Stromal cell of bone marrow (primary cell): ENCODE data around the gene TSC2.

Source experiments
- DNase-seq: peaks from one replicate; pipeline ENCODE4 v3.0.0-alpha.2; 2012; ENCODE audit warnings: low read depth

The TSC2 gene

DNA sequence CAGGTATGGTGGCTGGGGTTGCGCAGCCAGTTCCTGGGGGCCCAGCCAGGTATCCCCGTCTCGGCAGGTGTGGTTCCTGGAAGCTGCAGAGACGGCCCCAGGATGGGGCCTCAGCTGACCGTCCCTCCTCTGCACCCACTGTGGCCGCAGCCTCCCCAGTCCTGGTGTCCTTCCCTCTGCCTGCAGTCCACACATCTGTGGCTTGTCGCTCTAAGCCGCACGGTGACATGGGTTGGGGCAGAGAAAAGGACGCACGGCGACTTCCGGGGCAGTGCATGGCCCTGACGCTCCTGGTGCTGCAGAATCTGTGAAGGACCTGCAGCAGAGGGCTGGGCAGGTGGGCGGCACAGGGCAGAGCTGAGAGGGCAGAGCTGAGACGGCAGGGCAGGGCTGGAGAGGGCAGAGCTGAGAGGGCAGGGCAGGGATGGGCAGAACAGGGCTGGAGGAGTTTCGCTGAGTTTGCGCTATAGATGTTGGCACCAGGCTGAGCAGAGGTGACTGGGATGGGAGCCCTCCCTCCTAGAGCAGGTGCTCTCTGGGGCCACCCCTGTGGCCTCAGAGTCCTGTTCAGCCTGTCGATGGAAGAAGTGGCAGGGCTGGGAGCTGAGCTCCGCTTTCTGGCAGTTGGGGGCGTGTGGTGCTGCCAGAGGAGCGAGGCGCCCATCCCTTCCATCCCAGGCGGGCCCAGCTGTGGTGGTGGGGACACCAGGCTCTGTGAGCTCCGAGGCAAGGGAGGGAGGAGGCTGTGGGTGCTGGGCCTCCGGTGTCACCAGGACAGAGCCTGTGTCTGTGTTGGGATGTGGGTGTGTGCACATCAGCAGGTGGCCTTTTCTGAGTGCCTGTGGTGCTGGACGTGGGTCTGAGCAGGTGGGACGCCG is 23.0 kb downstream of the TSC2 start:
- no peak for DNase-seq

DNA sequence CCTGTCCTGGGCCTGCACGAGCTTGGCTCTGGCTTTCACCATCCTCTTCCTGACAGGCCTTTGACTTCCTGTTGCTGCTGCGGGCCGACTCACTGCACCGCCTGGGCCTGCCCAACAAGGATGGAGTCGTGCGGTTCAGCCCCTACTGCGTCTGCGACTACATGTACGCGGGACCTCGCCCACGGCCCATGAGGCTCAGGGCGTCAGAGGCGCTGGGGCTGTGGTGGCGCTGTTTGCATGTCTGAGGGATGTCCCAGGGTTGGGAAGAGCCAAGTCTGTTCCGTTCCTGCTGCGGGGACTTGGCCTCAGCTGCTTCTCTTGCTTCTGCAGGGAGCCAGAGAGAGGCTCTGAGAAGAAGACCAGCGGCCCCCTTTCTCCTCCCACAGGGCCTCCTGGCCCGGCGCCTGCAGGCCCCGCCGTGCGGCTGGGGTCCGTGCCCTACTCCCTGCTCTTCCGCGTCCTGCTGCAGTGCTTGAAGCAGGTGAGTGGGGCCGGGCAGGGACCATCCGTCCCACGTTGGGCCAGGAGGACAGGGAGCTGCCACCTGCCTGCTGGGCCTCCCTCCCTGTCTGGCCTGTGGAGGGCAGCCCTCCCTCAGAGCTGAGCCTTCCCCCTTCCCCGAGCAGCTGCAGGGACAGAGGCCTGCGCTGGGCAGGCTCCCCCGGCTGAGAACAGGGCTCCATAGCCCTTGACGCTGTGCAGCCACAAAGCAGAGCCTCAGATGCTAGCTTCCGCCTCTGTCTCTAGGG is 23.8 kb downstream of the TSC2 start:
- DNase-seq, result no peak

DNA sequence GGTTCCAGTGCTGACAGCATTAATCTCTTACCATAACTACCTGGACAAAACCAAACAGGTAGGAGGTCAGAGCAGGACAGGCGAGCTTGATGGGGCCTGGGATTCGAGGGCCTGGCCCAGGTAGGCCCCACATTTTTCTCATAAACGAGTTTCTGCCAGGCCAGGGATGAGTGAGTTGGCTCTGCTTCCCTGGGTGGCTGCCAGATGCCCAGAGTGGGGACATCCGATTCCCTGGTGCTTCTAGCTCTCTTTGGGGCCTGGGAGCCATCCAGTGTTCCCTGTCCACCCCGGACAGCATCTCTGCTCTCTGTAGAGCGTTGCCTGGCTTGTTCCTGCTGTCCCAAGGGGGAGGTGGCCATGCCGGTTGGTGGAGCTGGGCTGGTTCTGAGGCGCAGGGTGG is 25.1 kb downstream of the TSC2 start:
- DNase-seq, result no peak

DNA sequence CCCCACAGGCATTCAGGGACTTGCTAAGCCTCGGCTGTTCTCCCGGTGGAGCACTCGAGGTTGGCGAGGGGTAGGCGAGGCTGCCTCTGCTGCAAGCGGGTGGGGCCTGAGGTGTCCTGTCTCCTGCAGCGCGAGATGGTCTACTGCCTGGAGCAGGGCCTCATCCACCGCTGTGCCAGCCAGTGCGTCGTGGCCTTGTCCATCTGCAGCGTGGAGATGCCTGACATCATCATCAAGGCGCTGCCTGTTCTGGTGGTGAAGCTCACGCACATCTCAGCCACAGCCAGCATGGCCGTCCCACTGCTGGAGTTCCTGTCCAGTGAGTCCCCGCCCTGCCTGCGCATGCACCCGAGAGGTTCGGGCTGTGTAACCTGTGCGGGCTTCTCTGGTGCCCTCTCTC is 26.3 kb downstream of the TSC2 start:
- DNase-seq, result no peak

DNA sequence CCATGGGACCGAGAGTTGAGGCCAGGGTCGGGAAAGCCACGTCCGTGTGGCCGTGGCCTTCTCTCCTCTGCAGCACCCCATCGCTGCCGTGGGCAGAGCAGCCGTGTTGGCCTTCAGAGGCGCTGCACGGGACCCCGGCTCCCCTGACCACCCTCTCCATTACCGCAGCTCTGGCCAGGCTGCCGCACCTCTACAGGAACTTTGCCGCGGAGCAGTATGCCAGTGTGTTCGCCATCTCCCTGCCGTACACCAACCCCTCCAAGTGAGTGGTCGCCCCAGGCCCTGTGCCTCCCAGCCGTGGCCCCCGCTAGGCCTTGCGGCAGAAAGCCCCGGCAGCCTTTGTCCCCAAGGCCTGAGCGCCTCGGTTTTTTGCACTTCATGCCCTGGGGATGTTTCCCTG is 27.8 kb downstream of the TSC2 start:
- DNase-seq, result no peak

DNA sequence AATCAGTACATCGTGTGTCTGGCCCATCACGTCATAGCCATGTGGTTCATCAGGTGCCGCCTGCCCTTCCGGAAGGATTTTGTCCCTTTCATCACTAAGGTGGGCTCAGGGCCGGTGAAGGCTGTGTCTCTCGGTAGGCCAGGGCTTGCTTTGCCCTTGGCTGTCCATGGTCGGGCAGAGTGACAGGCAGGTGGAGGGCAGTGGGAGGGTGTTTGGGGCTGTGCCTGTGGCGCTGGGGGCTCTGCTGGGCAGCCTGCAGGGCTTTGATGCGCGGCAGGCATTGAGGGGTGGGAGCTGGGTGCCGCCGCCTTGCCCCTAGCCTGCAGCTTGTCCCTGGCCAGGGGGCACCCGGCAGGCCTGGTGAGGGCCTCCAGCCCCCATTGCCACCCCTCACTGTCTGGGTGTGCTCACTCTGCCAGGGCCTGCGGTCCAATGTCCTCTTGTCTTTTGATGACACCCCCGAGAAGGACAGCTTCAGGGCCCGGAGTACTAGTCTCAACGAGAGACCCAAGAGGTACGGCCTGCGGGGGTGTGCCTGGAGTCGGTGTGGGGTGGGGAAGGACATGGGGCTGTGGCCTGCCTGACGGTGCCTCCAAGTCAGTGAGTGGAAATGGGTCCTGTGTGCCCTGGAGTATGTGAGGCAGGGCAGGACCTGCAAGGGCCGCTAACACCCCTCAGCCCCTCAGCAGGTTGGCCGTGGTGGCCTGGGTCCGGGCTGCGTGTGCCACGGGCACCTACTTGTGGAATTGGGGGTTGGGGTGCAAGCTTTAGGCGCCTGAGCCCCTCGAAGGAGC is 28.5 kb downstream of the TSC2 start:
- no peak for DNase-seq

DNA sequence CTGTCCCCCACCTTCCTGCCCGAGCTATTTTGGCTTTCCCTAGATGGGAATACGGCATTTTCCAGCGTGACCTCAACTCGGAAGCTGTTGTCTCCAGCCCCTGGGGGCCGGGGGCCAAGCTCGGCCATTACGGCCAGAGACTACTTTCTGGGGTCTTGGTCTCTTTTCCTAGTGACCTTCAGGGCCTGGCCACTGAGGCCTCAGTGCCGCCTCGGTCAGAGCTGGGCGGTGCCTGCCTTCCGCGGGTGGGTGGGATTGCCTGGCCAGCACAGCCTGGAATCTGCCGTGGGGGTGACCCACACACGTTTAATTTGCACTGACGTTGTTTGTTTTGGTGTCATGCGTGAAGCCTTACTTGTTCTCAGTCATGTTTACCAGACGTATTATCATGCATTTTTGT is 29.2 kb downstream of the TSC2 start:
- no peak for DNase-seq

DNA sequence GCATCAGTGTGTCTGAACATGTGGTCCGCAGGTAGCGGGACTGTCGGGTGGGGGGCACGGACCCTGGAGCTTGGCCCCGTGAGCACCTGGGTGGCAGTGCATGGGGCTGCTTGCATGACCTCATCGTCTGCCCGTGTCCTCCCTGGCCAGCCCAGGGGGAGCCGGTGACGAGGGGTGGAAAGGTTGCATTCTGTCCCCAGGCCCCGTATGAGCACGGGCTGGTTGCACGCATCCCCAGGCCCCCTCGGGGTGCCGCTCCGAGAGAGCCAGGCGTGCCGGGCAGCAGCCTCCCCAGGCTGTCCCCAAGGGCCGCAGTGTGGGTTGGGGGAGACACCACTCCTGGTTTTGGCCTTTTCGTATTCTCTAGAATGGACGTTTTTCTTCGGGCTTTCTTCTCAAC is 29.9 kb downstream of the TSC2 start:
- DNase-seq, result no peak

DNA sequence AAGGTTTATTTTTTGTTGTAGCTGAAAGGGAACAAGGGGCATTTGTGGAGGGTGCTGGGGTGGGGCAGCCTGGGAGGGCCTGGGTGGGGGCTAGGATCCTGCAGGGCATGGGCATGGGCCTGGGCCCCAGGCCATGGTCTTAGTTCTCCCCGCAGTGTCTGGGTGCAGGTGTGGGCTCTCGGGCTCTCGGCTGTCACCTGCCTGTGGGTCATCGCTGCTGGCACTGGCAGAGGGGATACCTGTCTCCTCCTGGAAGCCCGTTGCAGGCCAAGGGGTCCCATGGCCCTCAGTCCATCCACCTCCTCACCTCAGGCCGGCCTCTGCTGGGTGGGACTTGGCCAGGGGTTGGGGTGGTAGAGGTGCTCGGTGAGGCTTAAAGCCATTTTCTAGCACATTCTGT is 30.3 kb downstream of the TSC2 start:
- DNase-seq, result no peak

DNA sequence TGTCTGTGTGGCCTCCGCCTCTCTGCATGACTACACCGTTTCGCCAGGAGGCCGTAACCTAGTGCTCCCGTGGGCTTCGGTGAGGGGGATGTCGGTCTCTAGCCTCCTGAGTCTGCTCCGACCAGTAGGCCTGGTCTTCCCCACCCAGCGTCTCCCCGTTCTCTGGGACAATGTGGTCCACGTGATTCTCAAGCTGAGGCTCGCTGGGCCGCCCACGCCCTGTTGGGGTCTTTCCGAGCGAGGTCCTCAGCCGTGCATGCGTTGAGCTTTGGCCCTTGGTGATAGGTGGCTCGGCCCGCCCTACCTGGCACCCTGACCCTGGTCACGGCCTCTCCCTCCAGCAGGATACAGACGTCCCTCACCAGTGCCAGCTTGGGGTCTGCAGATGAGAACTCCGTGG is 30.9 kb downstream of the TSC2 start:
- DNase-seq, result no peak

DNA sequence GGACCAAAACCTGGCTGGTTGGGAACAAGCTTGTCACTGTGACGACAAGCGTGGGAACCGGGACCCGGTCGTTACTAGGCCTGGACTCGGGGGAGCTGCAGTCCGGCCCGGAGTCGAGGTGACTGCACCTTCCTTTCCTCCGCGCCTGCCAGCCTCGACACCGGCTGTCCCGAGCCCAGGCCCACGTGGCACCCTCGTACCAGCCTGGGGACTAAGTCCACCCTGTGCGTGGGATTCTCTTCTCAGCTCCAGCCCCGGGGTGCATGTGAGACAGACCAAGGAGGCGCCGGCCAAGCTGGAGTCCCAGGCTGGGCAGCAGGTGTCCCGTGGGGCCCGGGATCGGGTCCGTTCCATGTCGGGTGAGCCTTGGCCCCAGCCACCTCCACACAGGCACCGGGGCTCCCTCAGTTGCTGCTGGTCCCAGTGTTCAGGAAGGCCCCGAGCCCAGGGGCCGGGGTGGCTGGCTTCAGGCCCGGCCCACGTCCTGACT is 31.6 kb downstream of the TSC2 start:
- DNase-seq, result no peak

DNA sequence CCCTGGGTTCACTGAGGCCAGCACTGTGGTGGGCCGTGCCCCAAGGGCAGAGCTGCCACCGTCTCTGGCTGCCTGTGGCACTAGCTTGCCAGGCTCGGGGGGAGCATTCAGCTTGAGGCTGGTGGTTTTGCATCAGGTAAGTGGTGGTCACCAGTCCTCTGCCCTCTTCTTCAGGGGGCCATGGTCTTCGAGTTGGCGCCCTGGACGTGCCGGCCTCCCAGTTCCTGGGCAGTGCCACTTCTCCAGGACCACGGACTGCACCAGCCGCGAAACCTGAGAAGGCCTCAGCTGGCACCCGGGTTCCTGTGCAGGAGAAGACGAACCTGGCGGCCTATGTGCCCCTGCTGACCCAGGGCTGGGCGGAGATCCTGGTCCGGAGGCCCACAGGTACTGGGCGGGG is 32.2 kb downstream of the TSC2 start:
- no peak for DNase-seq

DNA sequence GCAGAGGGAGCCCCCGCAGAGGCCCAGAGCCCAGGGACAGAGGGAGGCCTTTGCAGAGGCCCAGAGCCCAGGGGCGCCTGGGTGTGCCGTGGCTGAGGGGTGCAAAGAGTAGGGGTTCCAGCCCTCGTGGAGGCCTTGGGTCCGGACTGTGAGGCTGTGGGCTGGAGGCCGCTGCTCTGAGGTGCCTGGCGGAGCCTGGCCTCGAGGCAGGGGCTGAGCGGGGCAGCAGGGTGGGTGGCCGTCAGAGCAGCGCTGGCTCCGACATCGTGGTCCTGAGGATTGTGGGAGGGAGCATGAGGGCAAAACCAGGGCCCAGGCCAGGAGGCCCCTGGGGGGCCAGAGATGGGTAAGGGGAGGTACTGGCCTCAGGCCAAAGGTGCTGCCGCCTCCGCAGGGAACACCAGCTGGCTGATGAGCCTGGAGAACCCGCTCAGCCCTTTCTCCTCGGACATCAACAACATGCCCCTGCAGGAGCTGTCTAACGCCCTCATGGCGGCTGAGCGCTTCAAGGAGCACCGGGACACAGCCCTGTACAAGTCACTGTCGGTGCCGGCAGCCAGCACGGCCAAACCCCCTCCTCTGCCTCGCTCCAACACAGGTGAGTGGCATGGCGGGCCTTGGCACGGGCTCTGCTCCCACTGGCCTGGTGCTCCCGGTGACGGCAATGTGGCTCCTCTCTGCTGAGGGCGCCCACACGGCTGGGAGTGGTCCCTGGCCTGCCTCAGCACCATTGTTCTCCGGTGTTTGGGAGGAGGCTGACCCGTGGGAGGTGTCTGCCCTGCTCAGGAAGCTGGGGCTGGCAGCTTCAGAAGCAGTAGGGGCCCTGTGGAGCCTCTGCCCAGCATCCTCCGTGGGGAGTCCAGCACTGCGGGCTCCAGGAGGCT is 33.7 kb downstream of the TSC2 start:
- DNase-seq, result no peak

DNA sequence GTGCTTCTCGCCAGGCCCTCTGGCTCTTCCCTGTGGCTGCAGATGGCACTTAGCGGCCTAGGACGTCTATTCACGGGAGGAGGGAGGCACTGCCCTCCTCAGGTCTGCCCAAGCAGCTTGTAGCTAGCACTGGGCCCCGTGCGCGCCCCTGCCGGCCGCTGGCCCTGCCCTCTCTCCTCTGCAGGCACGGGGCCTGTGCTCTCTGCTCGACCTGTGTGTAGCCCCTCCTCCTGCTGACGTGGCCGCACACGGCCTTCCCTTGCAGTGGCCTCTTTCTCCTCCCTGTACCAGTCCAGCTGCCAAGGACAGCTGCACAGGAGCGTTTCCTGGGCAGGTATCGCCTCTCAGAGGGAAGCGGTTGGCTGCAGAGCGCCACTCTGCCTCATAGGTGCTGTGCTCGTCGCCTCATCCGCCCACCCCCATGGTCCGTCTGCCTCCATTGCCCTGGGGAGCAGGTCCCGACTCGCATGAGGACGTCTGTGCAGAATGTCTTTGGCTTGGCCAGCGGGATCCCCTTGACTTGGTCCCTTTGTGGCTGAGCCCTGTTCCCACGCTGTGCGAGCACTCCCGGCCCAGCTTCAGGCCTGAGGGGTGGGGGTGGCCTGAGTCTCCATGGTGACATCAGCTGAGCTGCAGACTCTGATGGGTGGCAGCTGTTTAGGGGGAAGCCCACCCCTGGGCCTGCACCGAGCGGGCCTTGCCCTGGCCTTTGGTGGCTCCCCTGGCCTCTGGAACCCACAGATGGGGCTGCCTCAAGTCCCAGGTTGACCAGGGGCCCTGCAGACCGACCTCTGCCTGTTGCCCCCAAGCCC is 34.6 kb downstream of the TSC2 start:
- DNase-seq, result no peak

DNA sequence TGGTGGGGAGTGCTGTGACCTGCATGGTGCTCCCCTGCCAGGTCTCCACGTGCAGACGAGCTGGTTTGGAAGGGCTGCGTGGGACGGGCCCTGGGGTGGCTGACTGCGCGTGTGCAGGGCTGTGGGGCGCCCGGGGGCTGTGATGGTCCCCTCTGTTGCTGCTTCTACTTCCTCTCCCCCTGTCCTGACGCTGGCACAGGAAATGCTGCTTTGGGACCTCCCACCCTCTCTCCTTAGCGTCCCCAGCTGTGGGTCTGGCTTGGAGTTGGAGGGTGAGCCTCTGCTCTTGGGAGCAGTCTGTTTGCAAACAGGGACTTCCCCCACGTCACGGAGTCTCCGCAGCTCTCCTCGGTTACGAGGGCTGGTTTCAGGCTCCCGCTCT is 35.2 kb downstream of the TSC2 start:
- DNase-seq, result no peak

DNA sequence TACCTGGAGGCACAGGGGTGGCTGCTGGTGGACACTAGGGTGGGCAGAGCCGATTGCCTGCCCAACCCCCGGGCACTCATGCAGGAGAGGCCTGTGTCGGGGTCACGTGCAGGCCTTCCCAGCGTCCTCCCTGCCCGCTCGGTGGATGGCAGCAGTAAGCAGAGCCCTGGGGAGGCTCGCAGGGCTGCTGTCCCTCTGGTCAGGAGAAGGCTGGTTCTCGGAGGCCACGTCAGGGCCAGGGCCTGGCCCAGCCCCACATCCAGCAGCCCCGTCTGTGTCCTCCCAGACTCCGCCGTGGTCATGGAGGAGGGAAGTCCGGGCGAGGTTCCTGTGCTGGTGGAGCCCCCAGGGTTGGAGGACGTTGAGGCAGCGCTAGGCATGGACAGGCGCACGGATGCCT is 35.6 kb downstream of the TSC2 start:
- DNase-seq, result no peak

DNA sequence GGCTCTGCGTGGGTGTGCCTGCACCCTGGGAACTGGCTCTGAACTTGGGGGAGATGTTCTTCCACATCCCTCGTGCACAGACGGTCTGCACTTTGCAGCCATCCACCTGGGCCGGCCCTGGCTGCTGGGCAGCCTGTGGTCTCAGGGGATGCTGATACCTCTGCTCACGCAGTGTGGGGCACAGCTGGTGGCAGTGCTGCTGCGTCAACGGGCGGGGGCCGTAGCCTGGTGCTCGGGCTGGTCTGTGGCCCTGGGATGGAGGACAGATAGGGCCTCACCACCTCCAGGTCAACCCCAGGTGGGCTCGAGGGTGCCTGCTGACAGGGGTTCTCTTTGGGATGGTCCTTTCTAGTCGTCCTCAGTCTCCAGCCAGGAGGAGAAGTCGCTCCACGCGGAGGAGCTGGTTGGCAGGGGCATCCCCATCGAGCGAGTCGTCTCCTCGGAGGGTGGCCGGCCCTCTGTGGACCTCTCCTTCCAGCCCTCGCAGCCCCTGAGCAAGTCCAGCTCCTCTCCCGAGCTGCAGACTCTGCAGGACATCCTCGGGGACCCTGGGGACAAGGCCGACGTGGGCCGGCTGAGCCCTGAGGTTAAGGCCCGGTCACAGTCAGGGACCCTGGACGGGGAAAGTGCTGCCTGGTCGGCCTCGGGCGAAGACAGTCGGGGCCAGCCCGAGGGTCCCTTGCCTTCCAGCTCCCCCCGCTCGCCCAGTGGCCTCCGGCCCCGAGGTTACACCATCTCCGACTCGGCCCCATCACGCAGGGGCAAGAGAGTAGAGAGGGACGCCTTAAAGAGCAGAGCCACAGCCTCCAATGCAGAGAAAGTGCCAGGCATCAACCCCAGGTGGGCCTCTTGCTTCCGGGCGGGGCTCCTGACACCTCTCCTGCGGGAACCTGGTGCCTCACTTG is 36.3 kb downstream of the TSC2 start:
- no peak for DNase-seq

DNA sequence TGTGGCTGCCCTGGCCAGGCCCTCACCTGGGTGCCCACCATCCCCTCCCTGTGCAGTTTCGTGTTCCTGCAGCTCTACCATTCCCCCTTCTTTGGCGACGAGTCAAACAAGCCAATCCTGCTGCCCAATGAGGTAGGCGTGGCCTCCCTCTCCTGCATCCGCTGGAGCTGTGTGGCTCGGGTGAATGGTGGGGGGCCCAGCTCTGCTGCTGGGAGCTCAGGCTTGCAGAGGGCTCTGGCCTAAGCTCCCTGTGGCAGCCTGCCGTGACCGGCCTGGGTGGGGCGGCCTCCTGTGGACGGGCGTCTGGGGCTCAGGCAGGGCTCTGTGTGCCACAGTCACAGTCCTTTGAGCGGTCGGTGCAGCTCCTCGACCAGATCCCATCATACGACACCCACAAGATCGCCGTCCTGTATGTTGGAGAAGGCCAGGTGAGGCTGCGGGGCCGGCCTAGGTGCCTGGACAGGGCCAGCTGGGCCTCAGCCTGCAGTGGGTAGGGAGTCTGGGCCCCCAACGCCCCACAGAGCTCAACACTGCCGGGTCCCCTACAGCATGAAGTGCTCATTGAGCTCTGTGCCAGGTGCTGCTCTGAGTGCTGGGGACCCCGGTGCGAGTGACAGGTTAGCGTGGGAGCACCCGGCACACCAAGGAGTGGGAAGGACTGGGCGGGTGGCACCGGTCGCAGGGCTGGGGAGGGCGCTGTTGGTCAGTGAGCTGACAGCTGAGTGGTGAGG is 37.3 kb downstream of the TSC2 start:
- no peak for DNase-seq

DNA sequence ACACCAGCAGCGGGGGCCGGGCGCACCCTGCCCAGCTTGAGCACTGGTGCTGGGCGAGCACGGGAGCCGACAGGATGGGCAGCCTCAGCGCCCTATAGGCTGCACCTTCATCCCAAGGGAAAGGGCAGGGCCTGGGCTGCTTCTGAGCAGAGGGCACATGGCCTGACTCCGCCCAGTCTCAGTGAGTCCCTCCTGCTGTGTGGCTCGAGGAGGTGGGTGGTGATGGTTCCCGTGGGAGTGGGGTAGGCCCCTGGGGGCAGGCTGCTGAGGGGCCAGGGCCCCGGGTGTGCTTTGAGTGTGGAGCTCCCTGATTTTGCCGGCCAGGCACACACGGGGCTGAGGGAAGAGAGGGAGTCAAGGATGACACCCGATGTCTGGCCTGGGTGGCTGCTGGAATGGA is 37.9 kb downstream of the TSC2 start:
- DNase-seq, result no peak
